Measurements from ENCODE around the gene FAM222A.

DNA sequence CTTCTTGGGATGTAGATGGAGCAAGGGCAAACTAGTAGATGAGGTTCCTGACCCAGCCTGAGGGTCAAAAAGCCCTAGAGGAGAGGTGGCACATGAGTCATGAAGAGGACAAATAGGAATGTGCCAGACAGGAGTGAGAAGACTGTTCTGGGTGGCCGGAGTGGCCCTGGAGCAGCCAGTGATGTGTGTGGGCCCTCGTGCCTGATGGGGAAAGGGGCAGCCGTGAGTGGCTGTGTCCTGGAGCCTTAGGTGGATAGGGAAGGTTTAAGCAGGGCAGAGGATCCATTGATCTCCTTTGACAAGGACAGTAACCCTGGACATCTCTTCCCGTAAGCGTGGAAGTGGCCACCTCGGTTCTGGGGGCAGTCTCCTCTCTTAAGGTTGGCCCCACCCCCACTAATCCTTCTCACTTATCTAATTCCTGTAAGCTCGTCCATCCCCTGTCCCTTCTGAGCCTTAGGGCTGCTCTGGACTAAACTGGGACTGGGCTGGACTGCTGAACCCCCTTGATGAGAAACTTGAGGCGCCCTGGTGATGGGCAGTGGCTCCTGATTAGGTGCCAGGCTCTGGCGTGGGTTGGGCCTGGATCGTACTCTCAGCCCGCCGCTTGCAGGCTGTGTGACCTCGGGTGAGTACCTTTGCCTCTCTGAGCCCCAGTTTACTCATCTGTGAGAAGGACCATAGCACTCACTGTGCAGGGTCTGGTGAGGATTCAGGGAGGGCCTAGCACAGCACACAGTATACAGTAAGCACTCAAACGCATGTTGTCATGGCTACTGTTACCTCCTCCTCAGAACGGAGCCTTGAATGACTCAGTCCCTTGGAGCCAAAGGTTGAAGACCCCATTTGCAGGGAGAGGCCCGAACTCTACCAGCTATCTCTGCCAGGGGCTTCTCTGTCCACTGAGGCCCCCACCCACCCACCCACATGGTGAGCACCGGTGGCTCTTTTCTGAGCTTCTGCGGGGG, 4.0 kb downstream of the FAM222A start:
- TF ChIP-seq YY1 (IDR thresholded peaks at IDR 0.05; ENCODE audit: insufficient read depth, insufficient read length) (no peak), ZNF274 (IDR thresholded peaks at IDR 0.05; ENCODE audit: low read depth, low read length) (no peak)

Measured in NT2/D1 (cell line).